Amniotic stem cell (primary cell): ENCODE measurements around the gene PLD4.

Experiments
- DNase-seq: peaks from one replicate; lab custom pipeline; 2025; lab: John Stamatoyannopoulos, UW

The PLD4 gene

GRCh38 chr14:104928391-104929133, 3.9 kb downstream of the PLD4 start:
- DNase-seq, result no peak

- no peak for DNase-seq
These were observed 4.9 kb downstream of the PLD4 start for GRCh38 chr14:104929268-104930230.

- DNase-seq, result no peak
These were observed 6.0 kb downstream of the PLD4 start for GRCh38 chr14:104930526-104931303.

GRCh38 chr14:104931304-104931770, 6.7 kb downstream of the PLD4 start:
- no peak for DNase-seq

GRCh38 chr14:104931771-104932675, 7.3 kb downstream of the PLD4 start:
- no peak for DNase-seq

- DNase-seq, result peak; percentile 64
These were observed 8.3 kb downstream of the PLD4 start for GRCh38 chr14:104932676-104933631.

GRCh38 chr14:104933746-104934733, 9.4 kb downstream of the PLD4 start:
- DNase-seq, result no peak

GRCh38 chr14:104935026-104935650, 10.5 kb downstream of the PLD4 start:
- DNase-seq, result no peak

GRCh38 chr14:104935955-104936354, 11.3 kb downstream of the PLD4 start:
- DNase-seq, result no peak

GRCh38 chr14:104936361-104937155, 11.9 kb downstream of the PLD4 start:
- DNase-seq, result no peak

- no peak for DNase-seq
These were observed 12.5 kb downstream of the PLD4 start for GRCh38 chr14:104937161-104937560.

GRCh38 chr14:104937694-104938365, 13.2 kb downstream of the PLD4 start:
- no peak for DNase-seq

- DNase-seq, result no peak
These were observed 13.8 kb downstream of the PLD4 start for GRCh38 chr14:104938436-104938835.

GRCh38 chr14:104938960-104939359, 14.3 kb downstream of the PLD4 start:
- DNase-seq, result no peak

- DNase-seq, result no peak
These were observed 15.2 kb downstream of the PLD4 start for GRCh38 chr14:104939666-104940410.
